Cerebellar nuclear complex (tissue), 1 donor: ENCODE data around the gene PDK3.

ENCODE experiments used
- DNase-seq, 2 experiments: peaks; one replicate each; lab custom pipeline; 2025; lab: John Stamatoyannopoulos, UW

Gene PDK3

DNA sequence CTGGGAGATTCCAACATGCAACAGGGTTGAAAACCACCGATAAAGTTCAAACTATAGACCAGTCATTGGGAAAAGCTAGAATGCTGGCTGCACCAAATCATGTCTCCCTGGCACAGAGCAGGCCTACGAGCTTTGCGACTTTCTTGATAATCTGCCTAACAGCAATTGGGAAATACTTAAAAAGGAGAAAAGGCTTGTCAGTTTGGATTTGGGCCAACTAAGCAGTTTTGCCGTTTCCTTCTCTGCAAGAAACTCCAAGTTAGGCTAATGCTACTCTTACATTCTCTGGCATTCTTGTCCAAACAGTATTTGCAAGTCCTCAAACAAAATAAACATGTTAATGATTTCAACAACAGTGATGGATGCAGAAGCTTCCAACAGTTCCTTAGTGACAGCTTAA, 87.9 kb downstream of the PDK3 start:
- no peak for DNase-seq

DNA sequence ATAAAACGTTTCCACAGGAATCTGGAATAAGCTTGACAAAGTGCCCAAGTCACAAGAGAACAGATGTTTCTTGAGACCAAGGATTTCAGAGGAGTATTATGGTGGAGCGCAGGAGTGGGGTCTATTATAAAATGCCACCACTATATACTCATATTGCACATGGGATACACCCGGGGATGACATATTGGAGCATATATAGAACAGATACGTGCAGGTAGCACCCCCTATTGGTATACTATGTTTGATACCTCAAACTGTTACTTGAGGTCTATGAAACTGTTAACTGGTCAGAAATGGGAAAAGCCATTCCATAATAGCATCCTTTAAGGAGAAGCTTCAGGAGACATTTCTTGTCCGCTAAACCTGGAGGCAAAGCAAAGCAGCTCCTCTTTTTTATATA, 96.0 kb downstream of the PDK3 start:
- DNase-seq, result no peak

DNA sequence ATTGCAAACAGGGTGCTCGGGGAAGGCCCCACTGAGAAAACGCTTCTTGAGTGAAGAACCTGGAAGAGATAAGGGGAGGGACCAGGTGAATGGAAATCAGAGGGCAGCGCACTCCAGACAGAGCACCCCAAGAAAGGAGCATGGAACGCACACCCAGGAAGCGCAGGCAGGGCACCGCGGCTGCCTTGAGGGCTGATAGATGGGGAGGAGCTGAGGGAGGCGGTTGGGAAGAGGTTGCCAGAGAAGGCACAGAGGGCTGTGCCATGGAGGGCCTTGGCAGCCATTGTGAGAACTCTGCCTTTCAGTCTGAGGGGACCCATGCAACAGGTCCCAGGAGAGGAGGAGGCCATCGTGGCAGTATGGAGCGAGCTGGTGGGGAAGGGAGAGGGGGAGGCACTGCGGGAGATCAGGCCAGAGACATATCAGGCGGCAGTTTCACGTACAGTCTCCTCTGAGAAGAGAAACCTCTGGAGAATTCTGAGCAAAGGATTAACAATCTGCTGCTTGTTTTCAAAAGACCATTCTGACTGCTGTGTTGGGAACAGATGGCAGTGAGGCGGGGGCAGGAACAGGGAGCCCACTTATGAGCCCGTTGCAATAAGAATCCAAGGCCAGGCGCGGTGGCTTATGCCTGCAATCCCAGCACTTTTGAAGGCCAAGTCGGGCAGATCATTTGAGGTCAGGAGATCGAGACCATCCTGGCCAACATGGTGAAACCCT, 98.4 kb downstream of the PDK3 start:
- no peak for DNase-seq

DNA sequence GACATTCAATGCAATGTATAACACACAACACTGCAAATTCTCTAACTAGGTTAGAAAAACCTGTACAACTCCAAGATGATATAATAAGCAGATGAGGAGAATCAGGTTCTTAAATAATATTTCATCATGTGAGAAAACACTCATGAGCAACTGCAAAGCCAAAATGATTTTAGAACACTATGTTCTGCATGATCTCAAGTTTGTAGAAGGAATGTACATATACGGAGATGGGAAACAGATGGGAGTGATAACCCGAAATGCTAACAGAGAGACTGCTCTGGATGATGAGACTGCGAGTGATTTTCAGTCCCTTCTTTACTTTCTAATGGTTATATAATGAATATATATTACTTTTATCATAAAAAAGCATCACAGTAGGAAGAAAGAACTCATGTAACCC, 101.2 kb downstream of the PDK3 start:
- DNase-seq, result no peak

DNA sequence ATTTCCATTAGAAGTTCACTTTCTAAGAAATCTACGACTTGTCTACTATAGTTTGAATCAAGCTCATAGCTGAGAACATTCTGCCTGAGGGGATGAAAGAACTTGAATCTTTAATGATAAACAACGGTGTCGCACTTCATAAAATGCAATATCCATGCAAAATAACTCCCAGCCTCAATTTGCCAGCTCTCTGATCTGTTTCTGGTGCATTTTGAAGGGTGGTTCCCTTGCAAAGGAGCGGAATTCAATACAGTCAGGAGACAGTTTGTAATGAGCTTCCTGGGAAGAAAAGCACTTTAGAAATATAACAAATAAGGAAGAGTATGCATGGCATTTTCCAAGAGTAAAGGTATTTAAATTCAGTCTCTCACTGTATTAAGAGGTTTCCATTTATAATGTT, 102.1 kb downstream of the PDK3 start:
- DNase-seq, result no peak

DNA sequence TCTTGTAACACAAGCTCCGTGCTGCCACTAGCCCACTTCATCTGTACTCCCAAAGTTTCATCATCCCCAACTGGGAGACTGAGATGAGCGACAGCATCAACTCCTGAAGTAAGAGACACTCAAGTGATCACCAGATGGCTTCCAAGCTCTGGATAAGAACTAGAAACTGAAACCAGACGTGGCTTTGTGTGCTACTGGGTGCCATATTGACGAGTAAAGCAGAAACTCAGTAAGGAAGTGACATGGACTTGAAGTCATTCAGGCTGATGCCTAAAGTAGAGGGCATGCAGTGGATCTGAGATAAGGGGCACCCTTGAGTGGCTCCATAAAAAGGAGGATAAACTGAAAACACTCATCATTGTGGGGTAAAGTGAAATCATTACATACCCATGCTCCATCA, 109.7 kb downstream of the PDK3 start:
- DNase-seq, result no peak

DNA sequence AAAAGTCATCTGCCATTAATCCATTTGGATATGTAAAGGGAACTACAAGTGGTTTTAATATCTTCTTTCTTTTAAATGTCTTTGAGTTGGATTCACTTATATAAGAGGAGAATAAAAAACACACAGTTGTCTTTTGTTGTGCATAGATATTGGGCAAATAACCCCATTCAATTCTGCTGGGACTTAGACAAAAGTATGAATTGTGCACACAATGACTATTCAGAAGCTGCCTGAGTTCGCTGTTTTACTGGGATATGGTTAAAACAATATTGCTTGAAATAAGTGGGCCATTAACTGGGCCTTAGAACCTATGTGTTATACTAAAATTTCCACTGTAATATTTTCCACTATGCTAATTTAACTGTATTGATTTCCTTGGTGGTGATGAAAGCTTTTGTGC, 110.4 kb downstream of the PDK3 start:
- no peak for DNase-seq

DNA sequence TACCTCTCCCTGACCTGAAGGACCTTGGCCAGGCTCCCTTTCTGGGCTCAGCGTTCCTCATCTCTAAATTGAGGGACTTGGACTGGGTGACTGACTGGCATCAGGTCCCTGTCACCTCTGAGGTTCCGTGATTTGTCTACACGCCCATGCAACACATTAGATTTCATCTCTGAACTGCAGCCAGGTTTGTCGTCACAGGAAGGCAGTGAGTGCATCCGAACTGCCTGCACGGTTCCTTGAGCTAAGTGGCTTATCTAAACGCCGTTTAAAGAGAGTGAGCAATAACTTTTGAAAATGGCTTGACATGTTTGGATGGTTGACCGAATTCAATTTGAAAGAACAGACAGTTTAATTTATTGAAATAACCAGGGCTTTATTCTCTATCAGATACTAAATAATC, 112.0 kb downstream of the PDK3 start:
- no peak for DNase-seq
